RWPE1 (cell line): Measurements from ENCODE around the gene ARFGAP1.

Source experiments
- CTCF ChIA-PET: fragments of 350-600 bp; sonication (Branson Sonifier 250); formaldehyde crosslinking; extraction: SDS; loops from one replicate; lab custom pipeline; 2021; lab: Yijun Ruan, JAX
- POLR2A ChIA-PET: fragments of 400-600 bp; formaldehyde crosslinking; extraction: SDS; loops from one replicate; lab custom pipeline; 2020; ENCODE audit warnings: antibody characterized with exemption; ENCODE audit not compliant: low non-redundant PET; lab: Yijun Ruan, JAX
- DNase-seq: peaks from one replicate; pipeline ENCODE4 v3.0.0; 2012; ENCODE audit warnings: low spot score
- H3K27ac ChIP-seq: fragments of 450-650 bp; 2 replicates; pipeline ENCODE4 v1.5.1; 2017
- CTCF ChIP-seq: fragments of 450-650 bp; conservative IDR thresholded peaks from 2 replicates; pipeline ENCODE4 v1.5.1; 2017; ENCODE audit warnings: low read depth, mild to moderate bottlenecking

The ARFGAP1 gene

DNA sequence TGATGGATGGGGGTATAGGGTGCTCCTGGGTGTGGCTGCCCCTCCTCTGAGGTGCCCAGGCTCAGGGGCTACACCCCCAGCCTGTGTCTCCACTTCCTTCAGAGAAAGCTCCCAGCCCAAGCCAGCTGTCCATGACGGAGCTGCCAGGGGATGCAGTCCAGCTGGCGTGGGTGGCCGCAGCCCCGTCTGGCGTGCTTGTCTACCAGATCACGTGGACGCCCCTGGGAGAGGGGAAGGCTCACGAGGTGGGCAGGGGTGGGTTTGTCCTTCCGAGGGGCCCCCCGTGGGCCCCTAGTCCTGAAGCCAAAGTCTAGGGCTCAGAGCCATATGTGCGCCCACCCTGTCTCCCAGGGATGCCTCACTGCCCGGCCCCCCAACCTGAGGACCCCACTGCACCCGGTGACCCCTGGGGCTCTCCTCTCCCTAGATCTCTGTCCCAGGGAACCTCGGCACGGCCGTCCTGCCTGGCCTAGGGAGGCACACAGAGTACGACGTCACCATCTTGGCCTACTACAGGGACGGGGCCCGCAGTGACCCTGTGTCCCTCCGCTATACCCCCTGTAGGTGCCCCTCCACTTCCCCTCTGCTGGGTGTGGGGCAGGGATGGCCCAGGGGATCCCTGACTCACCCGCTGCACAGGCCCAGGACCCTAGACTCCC, 40.2 kb downstream of the ARFGAP1 start:
- DNase-seq, result no peak
- POLR2A ChIA-PET, result no interaction called here
- CTCF ChIA-PET, result interaction anchor here (0.7 to 1.3 kb wide), 4 partner anchors 13 to 335 kb away, joined by 3 to 7 read pairs (median 4); partner anchors contain the start of gene ARFGAP1
- no peak for TF ChIP-seq CTCF
- H3K27ac ChIP-seq, result no peak overlapping the region

DNA sequence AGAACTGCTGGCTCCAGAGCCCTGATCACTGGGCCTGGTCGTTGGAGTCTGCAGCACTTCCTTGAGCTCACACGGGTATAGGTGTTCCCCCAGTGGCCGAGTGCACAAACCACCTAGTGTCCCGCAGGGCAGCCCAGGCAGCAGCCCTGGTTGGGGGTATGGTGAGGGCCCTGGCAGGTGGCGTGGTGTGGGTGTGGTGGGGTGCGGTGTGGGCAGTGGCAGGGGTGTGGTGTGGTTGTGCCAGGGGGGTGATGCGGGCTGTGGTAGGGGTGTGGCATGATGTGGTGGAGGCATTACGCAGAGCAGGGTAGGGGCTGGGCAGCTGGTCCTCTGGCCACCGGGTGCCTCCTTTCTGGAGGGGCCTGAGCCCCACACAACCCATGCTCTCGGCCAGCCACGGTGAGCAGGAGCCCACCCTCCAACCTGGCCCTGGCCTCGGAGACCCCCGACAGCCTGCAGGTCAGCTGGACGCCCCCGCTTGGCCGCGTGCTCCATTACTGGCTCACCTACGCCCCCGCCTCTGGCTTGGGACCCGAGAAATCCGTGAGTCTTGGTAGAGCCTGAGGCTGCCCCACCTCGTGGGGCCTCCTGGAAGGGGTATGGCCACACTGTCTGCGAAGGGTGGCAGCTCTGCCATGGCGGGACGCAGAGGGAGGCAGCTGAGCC, 40.9 kb downstream of the ARFGAP1 start:
- POLR2A ChIA-PET, result no interaction called here
- DNase-seq, result no peak
- CTCF ChIA-PET, result interaction anchor here (0.6 to 1.3 kb wide), 4 partner anchors 14 to 206 kb away, joined by 3 to 7 read pairs (median 3); no protein-coding TSS in a partner anchor
- no peak for TF ChIP-seq CTCF
- H3K27ac ChIP-seq, result no peak overlapping the region

GRCh38 chr20:63314015-63314471, 41.4 kb downstream of the ARFGAP1 start:
- CTCF ChIA-PET, result interaction anchor here (0.6 to 1.3 kb wide), 3 partner anchors 33 to 205 kb away, joined by 3 to 7 read pairs (median 3); no protein-coding TSS in a partner anchor
- no peak overlapping the region for H3K27ac ChIP-seq
- no peak for TF ChIP-seq CTCF
- no peak for DNase-seq
- POLR2A ChIA-PET, result no interaction called here

DNA sequence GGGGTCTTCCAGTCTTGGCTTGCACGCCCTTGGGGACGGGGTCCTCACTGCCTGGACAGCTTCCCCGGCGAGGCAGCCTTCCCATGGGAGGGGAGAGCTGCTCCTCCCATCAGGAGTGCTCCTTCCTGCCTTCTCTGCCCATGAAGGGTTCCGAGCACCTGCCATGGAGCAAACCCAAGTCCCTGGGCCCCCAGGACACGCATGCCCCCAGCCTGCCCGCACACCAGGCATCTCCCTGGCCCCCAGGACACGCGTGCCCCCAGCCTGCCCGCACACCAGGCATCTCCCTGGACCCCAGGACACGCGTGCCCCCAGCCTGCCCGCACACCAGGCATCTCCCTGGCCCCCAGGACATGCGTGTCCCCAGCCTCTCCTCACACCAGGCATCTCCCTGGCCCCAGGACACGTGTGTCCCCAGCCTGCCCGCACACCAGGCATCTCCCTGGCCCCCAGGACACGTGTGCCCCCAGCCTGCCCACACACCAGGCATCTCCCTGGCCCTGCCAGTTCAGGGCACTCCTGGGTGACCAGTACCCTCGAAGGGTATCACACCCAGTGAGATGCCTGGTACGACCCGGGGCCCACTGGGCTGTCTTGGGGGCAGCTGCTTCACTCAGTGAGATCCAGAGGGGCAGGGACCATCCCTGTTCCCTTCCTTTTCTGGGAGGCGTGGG, 42.1 kb downstream of the ARFGAP1 start:
- no peak for TF ChIP-seq CTCF
- DNase-seq, result no peak
- POLR2A ChIA-PET, result no interaction called here
- CTCF ChIA-PET, result no interaction called here
- no peak overlapping the region for H3K27ac ChIP-seq

- TF ChIP-seq CTCF, result no peak
- no peak overlapping the region for H3K27ac ChIP-seq
- CTCF ChIA-PET, result interaction anchor here (0.7 kb wide), 1 partner anchor 24 kb away, joined by 3 read pairs; no protein-coding TSS in a partner anchor
- DNase-seq, result no peak
- POLR2A ChIA-PET, result no interaction called here
Observed at GRCh38 chr20:63315240-63315689, 42.7 kb downstream of the ARFGAP1 start.
